Measurements from ENCODE around the gene PCDHB15. TPM values are rescaled to one million over a fixed set of nuclear protein-coding genes. Genes with fewer than 3 reads are reported as not detected.
"Not testable (repeated sequence)": the region's sequence is repeated elsewhere in the genome, so short reads cannot be mapped to it uniquely, and the experiment has no call there.

PCDHB15 gene
- 0.35 TPM for polyA plus RNA-seq (2013, experiment 1 of 2)
- polyA plus RNA-seq (2013, experiment 2 of 2), result 1.1 TPM

DNA sequence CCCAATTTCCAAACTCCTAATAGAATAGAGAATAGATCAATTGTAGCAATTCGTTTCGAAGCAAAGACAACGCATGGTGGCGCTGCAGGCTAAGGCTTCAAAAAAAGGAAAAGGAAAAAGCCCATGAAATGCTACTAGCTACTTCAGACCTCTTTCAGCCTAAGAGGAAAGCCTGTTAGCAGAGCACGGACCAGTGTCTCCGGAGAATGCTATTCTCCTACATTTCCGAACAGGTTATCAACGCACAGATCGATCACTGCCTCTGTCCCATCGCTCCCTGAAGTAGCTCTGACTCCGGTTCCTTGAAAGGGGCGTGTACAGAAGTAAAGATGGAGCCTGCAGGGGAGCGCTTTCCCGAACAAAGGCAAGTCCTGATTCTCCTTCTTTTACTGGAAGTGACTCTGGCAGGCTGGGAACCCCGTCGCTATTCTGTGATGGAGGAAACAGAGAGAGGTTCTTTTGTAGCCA is at the start of gene PCDHB15:
Gene PCDHB15, plus strand, starts transcription at position 146 of the 468 bp plus-strand sequence. Its CDS starts 184 bp downstream, at position 330.
- Histone ChIP-seq H3K4me3 (ENCODE audit: low read length) (peak within 1 kb of the TSS; percentile 61), H3K9me3 (ENCODE audit: insufficient read depth, low read depth, low read length) (peaks cover 40% of the 10 kb centered on the region), H3K27ac (ENCODE audit: low read depth, low read length) (no peak within 1 kb of the TSS), H3K4me1 (ENCODE audit: insufficient read depth, low read length) (no peaks in the 10 kb centered on the region), H3K36me3 (ENCODE audit: insufficient read depth, low read length) (peaks cover 3% of the 10 kb centered on the region; the same call in 1 of the 2 replicates), H3K27me3 (ENCODE audit: insufficient read depth, low read length) (no peaks in the 10 kb centered on the region), H3K9ac (ENCODE audit: low read depth, low read length) (peak within 1 kb of the TSS; percentile 61)
- 85% methylated on average over 16 of the region's 16 CpGs for WGBS

DNA sequence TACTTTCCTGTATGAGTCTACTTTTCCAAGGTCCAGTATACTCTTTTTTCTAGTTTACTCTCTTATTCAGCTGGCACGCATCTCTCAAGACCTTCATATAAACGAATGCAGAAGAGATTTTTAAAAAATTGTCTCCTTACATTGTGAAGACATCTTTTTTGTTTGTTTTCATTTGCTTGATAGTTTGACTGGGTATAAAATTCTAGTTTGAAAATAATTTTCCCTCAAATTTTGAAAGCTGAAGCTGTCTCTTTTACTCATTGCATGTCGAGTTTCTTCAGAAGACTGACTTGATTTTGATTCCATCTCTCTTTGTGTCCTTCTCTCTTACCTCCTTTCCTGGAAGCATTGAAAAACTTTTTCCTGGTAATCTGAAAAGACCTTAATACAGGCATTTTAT is 48.8 kb upstream of the PCDHB15 start:
- H3K27ac ChIP-seq (ENCODE audit: low read depth, low read length), result no peak overlapping the region
- no peaks in the 10 kb centered on the region for H3K36me3 ChIP-seq (ENCODE audit: insufficient read depth, low read length)
- peaks cover 22% of the 10 kb centered on the region; the same call in 1 of the 2 replicates for H3K9me3 ChIP-seq (ENCODE audit: insufficient read depth, low read depth, low read length)
- no peaks in the 10 kb centered on the region for H3K4me1 ChIP-seq (ENCODE audit: insufficient read depth, low read length)
- no peak overlapping the region for H3K4me3 ChIP-seq (ENCODE audit: low read length)
- WGBS, result 56% methylated on average over 2 of the region's 3 CpGs
- H3K9ac ChIP-seq (ENCODE audit: low read depth, low read length), result no peak overlapping the region
- no peaks in the 10 kb centered on the region for H3K27me3 ChIP-seq (ENCODE audit: insufficient read depth, low read length)

DNA sequence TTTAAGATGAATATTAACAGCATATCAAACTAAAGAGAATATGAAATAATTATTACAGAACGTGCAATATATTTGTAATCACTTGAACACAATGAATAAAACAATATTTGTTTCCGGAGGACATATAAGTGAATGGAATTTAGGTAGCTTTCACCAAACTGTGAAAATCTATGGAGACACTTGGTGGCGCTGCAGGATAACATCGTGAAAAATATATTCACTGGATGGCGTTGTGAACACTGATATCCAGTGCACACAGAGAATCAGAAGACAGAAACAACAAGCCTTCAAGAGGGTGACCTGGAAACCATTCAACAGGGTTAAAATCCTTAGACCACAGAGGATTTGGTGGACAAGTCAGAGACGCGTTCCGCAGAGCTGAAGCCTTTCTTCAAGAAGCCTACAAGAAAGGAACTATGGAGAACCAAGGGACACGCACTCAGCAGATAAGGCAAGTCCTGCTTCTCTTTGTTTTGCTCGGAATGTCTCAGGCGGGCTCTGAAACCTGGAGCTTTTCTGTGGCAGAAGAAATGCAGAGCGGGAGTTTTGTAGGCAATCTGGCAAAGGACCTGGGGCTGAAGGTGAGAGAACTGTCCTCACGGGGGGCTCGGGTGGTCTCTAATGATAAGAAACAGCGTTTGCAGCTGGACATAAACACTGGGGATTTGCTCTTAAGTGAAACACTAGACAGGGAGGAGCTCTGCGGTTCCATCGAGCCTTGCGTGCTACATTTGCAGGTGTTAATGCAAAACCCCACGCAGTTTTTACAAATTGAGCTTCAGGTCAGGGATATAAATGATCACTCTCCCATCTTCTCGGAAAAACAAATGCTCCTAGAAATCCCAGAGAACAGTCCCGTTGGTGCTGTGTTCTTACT is 45.6 kb upstream of the PCDHB15 start, which contains the start of gene PCDHB11:
Gene PCDHB11, plus strand, starts transcription at position 269 of the 877 bp plus-strand sequence. Its CDS starts 148 bp downstream, at position 417.
- H3K4me3 ChIP-seq (ENCODE audit: low read length), result peak within 1 kb of the TSS; percentile 17; the same call in 1 of the 2 replicates
- no peak within 1 kb of the TSS for H3K27ac ChIP-seq (ENCODE audit: low read depth, low read length)
- H3K9ac ChIP-seq (ENCODE audit: low read depth, low read length), result no peak within 1 kb of the TSS
- WGBS, result 81% methylated on average over 20 of the region's 21 CpGs
- peaks cover 22% of the 10 kb centered on the region; the same call in 1 of the 2 replicates for H3K9me3 ChIP-seq (ENCODE audit: insufficient read depth, low read depth, low read length)
- no peaks in the 10 kb centered on the region for H3K4me1 ChIP-seq (ENCODE audit: insufficient read depth, low read length)
- H3K36me3 ChIP-seq (ENCODE audit: insufficient read depth, low read length), result no peaks in the 10 kb centered on the region
- H3K27me3 ChIP-seq (ENCODE audit: insufficient read depth, low read length), result no peaks in the 10 kb centered on the region

DNA sequence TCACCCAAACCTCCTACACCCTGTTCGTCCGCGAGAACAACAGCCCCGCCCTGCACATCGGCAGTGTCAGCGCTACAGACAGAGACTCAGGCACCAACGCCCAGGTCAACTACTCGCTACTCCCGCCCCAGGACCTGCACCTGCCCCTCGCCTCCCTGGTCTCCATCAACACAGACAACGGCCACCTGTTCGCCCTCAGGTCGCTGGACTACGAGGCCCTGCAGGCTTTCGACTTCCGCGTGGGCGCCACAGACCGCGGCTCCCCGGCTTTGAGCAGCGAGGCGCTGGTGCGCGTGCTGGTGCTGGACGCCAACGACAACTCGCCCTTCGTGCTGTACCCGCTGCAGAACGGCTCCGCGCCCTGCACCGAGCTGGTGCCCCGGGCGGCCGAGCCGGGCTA is 44.1 kb upstream of the PCDHB15 start:
- WGBS, result 94% methylated on average over 21 of the region's 38 CpGs

DNA sequence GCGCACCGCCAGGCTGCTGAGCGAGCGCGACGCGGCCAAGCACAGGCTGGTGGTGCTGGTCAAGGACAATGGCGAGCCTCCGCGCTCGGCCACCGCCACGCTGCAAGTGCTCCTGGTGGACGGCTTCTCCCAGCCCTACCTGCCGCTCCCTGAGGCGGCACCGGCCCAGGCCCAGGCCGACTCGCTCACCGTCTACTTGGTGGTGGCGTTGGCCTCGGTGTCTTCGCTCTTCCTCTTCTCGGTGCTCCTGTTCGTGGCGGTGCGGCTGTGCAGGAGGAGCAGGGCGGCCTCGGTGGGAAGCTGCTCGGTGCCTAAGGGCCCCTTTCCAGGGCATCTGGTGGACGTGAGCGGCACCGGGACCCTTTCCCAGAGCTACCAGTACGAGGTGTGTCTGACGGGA is 43.5 kb upstream of the PCDHB15 start:
- not testable (repeated sequence) for H3K4me1 ChIP-seq (ENCODE audit: insufficient read depth, low read length); H3K9ac ChIP-seq (ENCODE audit: low read depth, low read length); H3K36me3 ChIP-seq (ENCODE audit: insufficient read depth, low read length); H3K27me3 ChIP-seq (ENCODE audit: insufficient read depth, low read length); H3K4me3 ChIP-seq (ENCODE audit: low read length); H3K27ac ChIP-seq (ENCODE audit: low read depth, low read length); H3K9me3 ChIP-seq (ENCODE audit: insufficient read depth, low read depth, low read length)
- 96% methylated on average over 33 of the region's 35 CpGs for WGBS

More for the DNA sequence above, 44.1 kb upstream of the PCDHB15 start:
- H3K4me1 ChIP-seq (ENCODE audit: insufficient read depth, low read length); H3K9me3 ChIP-seq (ENCODE audit: insufficient read depth, low read depth, low read length); H3K27ac ChIP-seq (ENCODE audit: low read depth, low read length); H3K36me3 ChIP-seq (ENCODE audit: insufficient read depth, low read length); H3K4me3 ChIP-seq (ENCODE audit: low read length); H3K27me3 ChIP-seq (ENCODE audit: insufficient read depth, low read length); H3K9ac ChIP-seq (ENCODE audit: low read depth, low read length): not testable (repeated sequence)

DNA sequence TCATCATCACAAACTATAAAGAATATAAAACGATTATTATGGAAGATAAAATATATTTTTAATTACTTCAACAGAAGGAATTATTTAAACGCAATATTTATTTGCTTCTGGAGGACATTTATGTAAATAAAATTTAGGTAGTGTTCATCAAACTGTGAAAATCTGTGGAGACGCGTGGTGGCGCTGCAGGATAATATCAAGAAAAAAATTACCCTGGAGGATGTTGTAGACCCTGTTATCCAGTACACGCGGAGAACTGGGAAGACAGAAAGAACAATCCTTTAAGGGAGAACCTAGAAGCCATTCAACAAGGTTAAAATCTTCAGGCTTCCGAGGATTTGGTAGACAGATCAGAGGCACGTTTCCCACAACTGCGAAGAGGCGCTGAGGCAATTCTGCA is 36.7 kb upstream of the PCDHB15 start, which contains the start of gene PCDHB12:
Gene PCDHB12, plus strand, starts transcription at position 242 of the 400 bp plus-strand sequence. CDS start 189 bp downstream, outside the sequence.
- Histone ChIP-seq H3K27ac (ENCODE audit: low read depth, low read length) (no peak within 1 kb of the TSS), H3K9me3 (ENCODE audit: insufficient read depth, low read depth, low read length) (no peaks in the 10 kb centered on the region), H3K36me3 (ENCODE audit: insufficient read depth, low read length) (no peaks in the 10 kb centered on the region), H3K4me3 (ENCODE audit: low read length) (peak within 1 kb of the TSS; percentile 33), H3K9ac (ENCODE audit: low read depth, low read length) (no peak within 1 kb of the TSS), H3K4me1 (ENCODE audit: insufficient read depth, low read length) (no peaks in the 10 kb centered on the region), H3K27me3 (ENCODE audit: insufficient read depth, low read length) (no peaks in the 10 kb centered on the region)
- 87% methylated on average over 10 of the region's 11 CpGs for WGBS

DNA sequence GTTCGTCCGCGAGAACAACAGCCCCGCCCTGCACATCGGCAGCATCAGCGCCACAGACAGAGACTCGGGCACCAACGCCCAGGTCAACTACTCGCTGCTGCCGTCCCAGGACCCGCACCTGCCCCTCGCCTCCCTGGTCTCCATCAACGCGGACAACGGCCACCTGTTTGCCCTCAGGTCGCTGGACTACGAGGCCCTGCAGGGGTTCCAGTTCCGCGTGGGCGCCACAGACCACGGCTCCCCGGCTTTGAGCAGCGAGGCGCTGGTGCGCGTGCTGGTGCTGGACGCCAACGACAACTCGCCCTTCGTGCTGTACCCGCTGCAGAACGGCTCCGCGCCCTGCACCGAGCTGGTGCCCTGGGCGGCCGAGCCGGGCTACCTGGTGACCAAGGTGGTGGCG is 34.9 kb upstream of the PCDHB15 start:
- not testable (repeated sequence) for H3K36me3 ChIP-seq (ENCODE audit: insufficient read depth, low read length); H3K9ac ChIP-seq (ENCODE audit: low read depth, low read length); H3K9me3 ChIP-seq (ENCODE audit: insufficient read depth, low read depth, low read length); H3K27ac ChIP-seq (ENCODE audit: low read depth, low read length); H3K4me1 ChIP-seq (ENCODE audit: insufficient read depth, low read length); H3K27me3 ChIP-seq (ENCODE audit: insufficient read depth, low read length); H3K4me3 ChIP-seq (ENCODE audit: low read length)
- WGBS, result 96% methylated on average over 26 of the region's 39 CpGs

DNA sequence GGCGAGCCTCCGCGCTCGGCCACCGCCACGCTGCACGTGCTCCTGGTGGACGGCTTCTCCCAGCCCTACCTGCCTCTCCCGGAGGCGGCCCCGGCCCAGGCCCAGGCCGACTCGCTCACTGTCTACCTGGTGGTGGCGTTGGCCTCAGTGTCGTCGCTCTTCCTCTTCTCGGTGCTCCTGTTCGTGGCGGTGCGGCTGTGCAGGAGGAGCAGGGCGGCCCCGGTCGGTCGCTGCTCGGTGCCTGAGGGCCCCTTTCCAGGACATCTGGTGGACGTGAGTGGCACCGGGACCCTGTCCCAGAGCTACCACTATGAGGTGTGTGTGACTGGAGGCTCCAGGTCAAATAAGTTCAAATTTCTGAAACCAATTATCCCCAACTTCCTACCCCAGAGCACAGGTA is 34.3 kb upstream of the PCDHB15 start:
- not testable (repeated sequence) for H3K9me3 ChIP-seq (ENCODE audit: insufficient read depth, low read depth, low read length); H3K4me1 ChIP-seq (ENCODE audit: insufficient read depth, low read length); H3K9ac ChIP-seq (ENCODE audit: low read depth, low read length); H3K36me3 ChIP-seq (ENCODE audit: insufficient read depth, low read length); H3K27ac ChIP-seq (ENCODE audit: low read depth, low read length); H3K4me3 ChIP-seq (ENCODE audit: low read length); H3K27me3 ChIP-seq (ENCODE audit: insufficient read depth, low read length)
- WGBS, result 94% methylated on average over 22 of the region's 27 CpGs

DNA sequence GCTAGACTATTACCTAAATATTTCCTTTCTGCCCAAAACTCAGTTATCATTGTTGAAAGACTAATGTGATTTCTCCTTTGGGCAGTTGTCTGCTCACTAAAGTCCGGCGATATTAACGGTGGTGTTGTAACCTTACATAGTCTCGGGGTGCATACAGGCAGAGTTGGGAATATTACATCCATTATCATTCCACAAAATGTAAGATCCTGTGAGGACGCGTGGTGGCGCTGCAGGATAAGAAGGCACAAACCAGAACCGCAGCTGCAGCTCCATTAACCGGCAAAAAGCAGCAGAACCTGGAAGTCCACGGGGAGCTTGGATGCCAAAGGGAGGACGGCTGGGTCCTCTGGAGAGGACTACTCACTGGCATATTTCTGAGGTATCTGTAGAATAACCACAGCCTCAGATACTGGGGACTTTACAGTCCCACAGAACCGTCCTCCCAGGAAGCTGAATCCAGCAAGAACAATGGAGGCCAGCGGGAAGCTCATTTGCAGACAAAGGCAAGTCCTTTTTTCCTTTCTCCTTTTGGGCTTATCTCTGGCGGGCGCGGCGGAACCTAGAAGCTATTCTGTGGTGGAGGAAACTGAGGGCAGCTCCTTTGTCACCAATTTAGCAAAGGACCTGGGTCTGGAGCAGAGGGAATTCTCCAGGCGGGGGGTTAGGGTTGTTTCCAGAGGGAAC is 31.4 kb upstream of the PCDHB15 start, which contains the start of gene PCDHB13:
Gene PCDHB13, plus strand, starts transcription at position 264 of the 684 bp plus-strand sequence. Its CDS starts 205 bp downstream, at position 469.
- peak within 1 kb of the TSS; percentile 42 for H3K4me3 ChIP-seq (ENCODE audit: low read length)
- not testable (repeated sequence) for H3K36me3 ChIP-seq (ENCODE audit: insufficient read depth, low read length); H3K4me1 ChIP-seq (ENCODE audit: insufficient read depth, low read length); H3K9ac ChIP-seq (ENCODE audit: low read depth, low read length); H3K27ac ChIP-seq (ENCODE audit: low read depth, low read length); H3K9me3 ChIP-seq (ENCODE audit: insufficient read depth, low read depth, low read length); H3K27me3 ChIP-seq (ENCODE audit: insufficient read depth, low read length)
- WGBS, result 71% methylated on average over 10 of the region's 18 CpGs

DNA sequence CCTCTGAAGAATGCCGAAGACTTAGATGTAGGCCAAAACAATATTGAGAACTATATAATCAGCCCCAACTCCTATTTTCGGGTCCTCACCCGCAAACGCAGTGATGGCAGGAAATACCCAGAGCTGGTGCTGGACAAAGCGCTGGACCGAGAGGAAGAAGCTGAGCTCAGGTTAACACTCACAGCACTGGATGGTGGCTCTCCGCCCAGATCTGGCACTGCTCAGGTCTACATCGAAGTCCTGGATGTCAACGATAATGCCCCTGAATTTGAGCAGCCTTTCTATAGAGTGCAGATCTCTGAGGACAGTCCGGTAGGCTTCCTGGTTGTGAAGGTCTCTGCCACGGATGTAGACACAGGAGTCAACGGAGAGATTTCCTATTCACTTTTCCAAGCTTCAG is 30.6 kb upstream of the PCDHB15 start:
- not testable (repeated sequence) for H3K9me3 ChIP-seq (ENCODE audit: insufficient read depth, low read depth, low read length); H3K9ac ChIP-seq (ENCODE audit: low read depth, low read length)

DNA sequence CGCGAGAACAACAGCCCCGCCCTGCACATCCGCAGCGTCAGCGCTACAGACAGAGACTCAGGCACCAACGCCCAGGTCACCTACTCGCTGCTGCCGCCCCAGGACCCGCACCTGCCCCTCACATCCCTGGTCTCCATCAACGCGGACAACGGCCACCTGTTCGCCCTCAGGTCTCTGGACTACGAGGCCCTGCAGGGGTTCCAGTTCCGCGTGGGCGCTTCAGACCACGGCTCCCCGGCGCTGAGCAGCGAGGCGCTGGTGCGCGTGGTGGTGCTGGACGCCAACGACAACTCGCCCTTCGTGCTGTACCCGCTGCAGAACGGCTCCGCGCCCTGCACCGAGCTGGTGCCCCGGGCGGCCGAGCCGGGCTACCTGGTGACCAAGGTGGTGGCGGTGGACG is 29.7 kb upstream of the PCDHB15 start:
- not testable (repeated sequence) for H3K27ac ChIP-seq (ENCODE audit: low read depth, low read length); H3K36me3 ChIP-seq (ENCODE audit: insufficient read depth, low read length); H3K9me3 ChIP-seq (ENCODE audit: insufficient read depth, low read depth, low read length); H3K4me1 ChIP-seq (ENCODE audit: insufficient read depth, low read length); H3K9ac ChIP-seq (ENCODE audit: low read depth, low read length); H3K4me3 ChIP-seq (ENCODE audit: low read length); H3K27me3 ChIP-seq (ENCODE audit: insufficient read depth, low read length)
- 96% methylated on average over 27 of the region's 40 CpGs for WGBS

More for the DNA sequence above, 30.6 kb upstream of the PCDHB15 start:
- not testable (repeated sequence) for H3K4me1 ChIP-seq (ENCODE audit: insufficient read depth, low read length); H3K36me3 ChIP-seq (ENCODE audit: insufficient read depth, low read length); H3K27me3 ChIP-seq (ENCODE audit: insufficient read depth, low read length); H3K4me3 ChIP-seq (ENCODE audit: low read length); H3K27ac ChIP-seq (ENCODE audit: low read depth, low read length)
- WGBS, result 93% methylated on average over 8 of the region's 12 CpGs

Data from HUES64 (cell line).